H1 (cell line): ENCODE measurements around the gene NUAK1. TPM values are rescaled to one million over a fixed set of nuclear protein-coding genes. Genes with fewer than 3 reads are reported as not detected.

Experiments used
- CTCF ChIA-PET: fragments of 300-600 bp; sonication (Branson Sonifier 250); formaldehyde crosslinking; loops from one replicate; lab custom pipeline; 2021; ENCODE audit not compliant: partially characterized antibody; lab: Charles Lee
- POLR2A ChIA-PET: fragments of 300-600 bp; sonication (Branson Sonifier 250); formaldehyde crosslinking; loops from one replicate; lab custom pipeline; 2021; ENCODE audit warnings: inconsistent platforms; ENCODE audit not compliant: partially characterized antibody; lab: Charles Lee
- DNase-seq, 2 experiments: peaks; one replicate each; pipeline versions ENCODE4 v3.0.0 to v3.0.0-alpha.2; 2010 to 2022; ENCODE audit warnings: low spot score in 2 of 2, low read depth in 1 of 2, mixed read lengths in 1 of 2
- FAIRE-seq: peaks from 2 replicates; lab custom pipeline; 2011; peaks lifted over from hg19 to GRCh38; lab: Jason Lieb, UNC
- H2AFZ ChIP-seq: 2 replicates; pipeline ENCODE4 v1.8.1; 2012; ENCODE audit warnings: low read length, inconsistent platforms
- H2AK5ac ChIP-seq: 2 replicates; pipeline ENCODE4 v1.6.1; 2013; ENCODE audit warnings: low read depth, low read length
- H2BK120ac ChIP-seq: replicated peaks from 2 replicates; pipeline ENCODE3; 2013; ENCODE audit warnings: low read depth, low read length, inconsistent platforms
- H2BK12ac ChIP-seq: 2 replicates; pipeline ENCODE4 v1.6.1; 2013; ENCODE audit warnings: low read depth, low read length
- H2BK15ac ChIP-seq: 2 replicates; pipeline ENCODE4 v1.6.1; 2013; ENCODE audit warnings: low read length
- H2BK20ac ChIP-seq: 2 replicates; pipeline ENCODE4 v1.6.1; 2013; ENCODE audit warnings: low read length
- H2BK5ac ChIP-seq: 2 replicates; pipeline ENCODE4 v1.6.1; 2013; ENCODE audit warnings: low read depth, low read length
- H3K14ac ChIP-seq: 2 replicates; pipeline ENCODE4 v1.6.1; 2013; ENCODE audit warnings: inconsistent platforms; ENCODE audit not compliant: insufficient read length
- H3K18ac ChIP-seq: 2 replicates; pipeline ENCODE4 v1.6.1; 2013; ENCODE audit warnings: low read length; ENCODE audit errors: extremely low read depth
- H3K23ac ChIP-seq: 2 replicates; pipeline ENCODE4 v1.6.1; 2013; ENCODE audit warnings: inconsistent platforms; ENCODE audit not compliant: insufficient read length
- H3K23me2 ChIP-seq: 2 replicates; pipeline ENCODE4 v1.6.1; 2013; ENCODE audit warnings: low read depth, low read length
- H3K27ac ChIP-seq: 2 replicates; pipeline ENCODE4 v1.6.1; 2011; ENCODE audit warnings: low read depth, low read length, inconsistent platforms
- H3K27me3 ChIP-seq, 4 experiments: replicated peaks in 1 of 4; 1 replicate in 1 of 4; 2 replicates in 3 of 4; pipeline versions ENCODE4 v1.6.1 to v1.8.1; 2011 to 2013; ENCODE audit warnings: low read length in 3 of 4, mild to moderate bottlenecking in 3 of 4, inconsistent platforms in 2 of 4, mixed read lengths in 2 of 4, moderate library complexity in 1 of 4; ENCODE audit not compliant: control insufficient read depth in 3 of 4, insufficient read depth in 3 of 4; ENCODE audit errors: extremely low read depth in 1 of 4
- H3K36me3 ChIP-seq, 4 experiments: 2 replicates each; pipeline versions ENCODE4 v1.6.1 to v1.8.1; 2011 to 2013; ENCODE audit warnings: mild to moderate bottlenecking in 4 of 4, low read length in 3 of 4, moderate library complexity in 2 of 4, control low read depth in 1 of 4, inconsistent platforms in 1 of 4; ENCODE audit not compliant: insufficient read depth in 4 of 4, control insufficient read depth in 2 of 4
- H3K4ac ChIP-seq: replicated peaks from 2 replicates; pipeline ENCODE3; 2013; ENCODE audit warnings: low read length, low read depth, mixed read lengths, inconsistent platforms; ENCODE audit not compliant: insufficient read length
- H3K4me1 ChIP-seq, 4 experiments: replicated peaks in 1 of 4; 1 replicate in 1 of 4; 2 replicates in 3 of 4; pipeline versions ENCODE4 v1.6.1 to v1.8.1; 2011 to 2013; ENCODE audit warnings: low read length in 3 of 4, inconsistent platforms in 2 of 4, mixed read lengths in 1 of 4; ENCODE audit not compliant: insufficient read depth in 4 of 4, control insufficient read depth in 3 of 4
- H3K4me2 ChIP-seq, 2 experiments: 2 replicates each; pipeline versions ENCODE4 v1.6.1 to v1.8.1; 2011 to 2013; ENCODE audit warnings: low read depth in 2 of 2, low read length in 2 of 2, control low read depth in 1 of 2, inconsistent platforms in 1 of 2, mild to moderate bottlenecking in 1 of 2; ENCODE audit not compliant: insufficient read depth in 1 of 2
- H3K4me3 ChIP-seq, 4 experiments: fragments of 200-600, 300-600 bp in 1 of 4; sonication (generic), shearing (Covaris generic), sonication (Bioruptor Twin) in 1 of 4; 2 replicates each; pipeline versions ENCODE4 v1.5.1 to v1.8.1; 2011 to 2016; ENCODE audit warnings: low read length in 4 of 4, low read depth in 3 of 4, control low read depth in 2 of 4, inconsistent platforms in 2 of 4, mild to moderate bottlenecking in 2 of 4, mixed read lengths in 1 of 4, moderate library complexity in 1 of 4; ENCODE audit not compliant: insufficient read depth in 2 of 4; ENCODE audit errors: extremely low read depth in 1 of 4
- H3K56ac ChIP-seq: replicated peaks from 2 replicates; pipeline ENCODE3; 2013; ENCODE audit warnings: low read depth, mild to moderate bottlenecking, mixed read lengths, low read length, inconsistent platforms; ENCODE audit not compliant: insufficient read length
- H3K79me1 ChIP-seq: 2 replicates; pipeline ENCODE4 v1.6.1; 2013; ENCODE audit warnings: low read depth, low read length, control low read depth
- H3K79me2 ChIP-seq, 2 experiments: 2 replicates each; pipeline versions ENCODE4 v1.6.1 to v1.8.1; 2012 to 2013; ENCODE audit warnings: low read length in 2 of 2, mild to moderate bottlenecking in 2 of 2, inconsistent platforms in 1 of 2; ENCODE audit not compliant: insufficient read depth in 2 of 2, control insufficient read depth in 1 of 2
- H3K9ac ChIP-seq, 4 experiments: replicated peaks in 1 of 4; 1 replicate in 1 of 4; 2 replicates in 3 of 4; pipeline versions ENCODE4 v1.6.1 to v1.8.1; 2011 to 2013; ENCODE audit warnings: low read depth in 3 of 4, low read length in 3 of 4, control low read depth in 2 of 4, mild to moderate bottlenecking in 2 of 4, moderate library complexity in 2 of 4, inconsistent platforms in 1 of 4; ENCODE audit errors: extremely low read depth in 1 of 4
- H3K9me3 ChIP-seq, 2 experiments: 2 replicates each; pipeline versions ENCODE4 v1.6.1 to v1.8.1; 2012 to 2013; ENCODE audit warnings: mild to moderate bottlenecking in 2 of 2, moderate library complexity in 2 of 2, control low read depth in 1 of 2, inconsistent platforms in 1 of 2, low read depth in 1 of 2, low read length in 1 of 2, mixed read lengths in 1 of 2; ENCODE audit not compliant: insufficient read depth in 2 of 2
- H4K20me1 ChIP-seq, 2 experiments: replicated peaks in 1 of 2; 2 replicates each; pipeline versions ENCODE3 to v1.8.1; 2011 to 2013; ENCODE audit warnings: inconsistent platforms in 2 of 2, low read length in 2 of 2, mild to moderate bottlenecking in 1 of 2; ENCODE audit not compliant: insufficient read depth in 2 of 2, control insufficient read depth in 1 of 2
- H4K5ac ChIP-seq: 2 replicates; pipeline ENCODE4 v1.6.1; 2013; ENCODE audit warnings: low read length, low read depth, mixed read lengths, inconsistent platforms; ENCODE audit not compliant: insufficient read length
- H4K8ac ChIP-seq: 2 replicates; pipeline ENCODE4 v1.8.0; 2013; ENCODE audit warnings: mild to moderate bottlenecking, moderate library complexity, low read length, inconsistent platforms; ENCODE audit not compliant: insufficient read depth; ENCODE audit errors: extremely low read depth
- H4K91ac ChIP-seq: replicated peaks from 2 replicates; pipeline ENCODE3; 2013; ENCODE audit warnings: low read length, mixed read lengths, inconsistent platforms; ENCODE audit not compliant: insufficient read length
- GTF2F1 ChIP-seq: IDR thresholded peaks from 2 replicates; pipeline ENCODE4 v1.6.1; 2012; ENCODE audit warnings: low read depth, low read length, improper control_type of control experiment, borderline replicate concordance
- SIRT6 ChIP-seq: IDR thresholded peaks from one replicate; pipeline ENCODE4 v1.7.1; 2012; ENCODE audit warnings: low read length, inconsistent platforms
- TAF1 ChIP-seq: IDR thresholded peaks from 2 replicates; pipeline ENCODE4 v1.6.1; 2011; ENCODE audit warnings: mild to moderate bottlenecking, low read depth, low read length
- WGBS, 2 experiments: shearing (Covaris generic) in 1 of 2; methylation state at CpG; one replicate each; pipeline versions ENCODE4 v1.1.6 to v1.1.7; 2013 to 2015; ENCODE audit warnings: low lambda C conversion rate in 2 of 2, mixed read lengths in 2 of 2, inconsistent platforms in 1 of 2, low coverage in 1 of 2, missing lambda C conversion rate in 1 of 2; ENCODE audit not compliant: insufficient replicate concordance in 2 of 2, insufficient coverage in 1 of 2, insufficient read length in 1 of 2; ENCODE audit errors: extremely low coverage in 1 of 2, missing lambda C conversion rate in 1 of 2; 5-methylcytosine and 5-hydroxymethylcytosine counted together
- polyA plus RNA-seq, 7 experiments: library from polyadenylated mRNA; depleted of rRNA in 3 of 7; stranded (reverse) in 5 of 7; unstranded in 2 of 7; fragments of >200 nt in 5 of 7; fragments of 200-250 nt in 2 of 7; gene quantifications; 1 replicate in 5 of 7; 2 replicates in 1 of 7; 4 replicates in 1 of 7; pipeline versions ENCODE4 v1.2.1 to v1.2.3, GENCODE V29; 2011 to 2013; ENCODE audit warnings: missing spikeins in 2 of 7, mixed read lengths in 2 of 7
- total RNA-seq: library from RNA; stranded (reverse); fragmentation: NEBNext Ultra II Directional; extraction: Animal tissue kit (Norgen Biotek cat#: 25700); gene quantifications from 2 replicates; pipeline ENCODE4 v1.2.1, GENCODE V29; 2021

NUAK1 gene
- total and polyA plus RNA-seq, 2 of the 8 experiments (the other 6 are each of a cell fraction or from before 2014, with no cell fraction given): 6.7 to 18.2 TPM

- Histone ChIP-seq H3K56ac (no peak overlapping the region), H3K9ac (no peak overlapping the region), H3K27me3 (no peaks in the 10 kb centered on the region; a peak in 1 of 7 replicates), H4K20me1 (no peaks in the 10 kb centered on the region), H3K23ac (no peak overlapping the region), H2BK120ac (no peak overlapping the region), H3K79me2 (no peaks in the 10 kb centered on the region), H3K18ac (no peak overlapping the region), H2BK5ac (0 out of 2 replicates have a peak overlapping the region, but pooled peaks have one; percentile 55), H3K4me1 (peaks cover 0 to 2% (median 1%) of the 10 kb centered on the region in 4 experiments; a peak in 4 of 7 replicates), H2BK12ac (no peak overlapping the region), H3K36me3 (no peaks in the 10 kb centered on the region), H2AFZ (no peak overlapping the region), H4K8ac (no peak overlapping the region; the same call in 1 of the 2 replicates), H3K79me1 (no peaks in the 10 kb centered on the region), H2BK15ac (0 out of 2 replicates have a peak overlapping the region, but pooled peaks have one; percentile 90), H3K4me3 (no peak overlapping the region), H3K4me2 (no peak overlapping the region), H3K9me3 (no peaks in the 10 kb centered on the region), H3K23me2 (no peaks in the 10 kb centered on the region; the same call in 1 of the 2 replicates), H3K27ac (no peak overlapping the region), H3K14ac (no peak overlapping the region), H3K4ac (no peak overlapping the region), H4K91ac (no peak overlapping the region), H2BK20ac (no peak overlapping the region), H4K5ac (no peak overlapping the region), H2AK5ac (no peak overlapping the region; the same call in 1 of the 2 replicates)
- POLR2A ChIA-PET: interaction anchor here (1.0 kb wide), 1 partner anchor 100 kb away, joined by 3 read pairs; the partner anchor contains the start of gene NUAK1
- 85% methylated on average over 6 of the region's 6 CpGs; no CpG with 5 or more reads in 1 of the 2 experiments for WGBS, 2 experiments
- TF ChIP-seq SIRT6 (no peak), GTF2F1 (no peak), TAF1 (no peak)
- CTCF ChIA-PET: interaction anchor here (1.1 to 1.3 kb wide), 2 partner anchors 95 to 334 kb away, joined by 3 read pairs; no protein-coding TSS in a partner anchor
- DNase-seq: no peak
- no peak for FAIRE-seq
Measured at GRCh38 chr12:106039242-106039641, 99.5 kb downstream of the NUAK1 start.
